ENCODE data around the gene RTL3. TPM values are rescaled to one million over a fixed set of nuclear protein-coding genes. Genes with fewer than 3 reads are reported as not detected.
"Not testable (repeated sequence)": the region's sequence is repeated elsewhere in the genome, so short reads cannot be mapped to it uniquely, and the experiment has no call there.

RTL3 gene
- 0.33 TPM for polyA plus RNA-seq (2012; ENCODE audit: insufficient read depth, insufficient read length)

- DNase-seq (ENCODE audit: low read depth, low spot score): no peak
- H3K4me3 ChIP-seq (ENCODE audit: low read length): no peak within 1 kb of the TSS
These were observed at the start of gene RTL3 for GRCh38 chrX:78658845-78659744. Gene RTL3, minus strand, starts transcription at chrX:78659328. Its CDS starts 908 bp downstream, at chrX:78658420.

- no peak for DNase-seq (ENCODE audit: low read depth, low spot score)
- H3K4me3 ChIP-seq (ENCODE audit: low read length): no peak overlapping the region
These were observed 49.7 kb upstream of the RTL3 start for GRCh38 chrX:78708816-78709215.

GRCh38 chrX:78708262-78708661, 49.1 kb upstream of the RTL3 start:
- no peak overlapping the region for H3K4me3 ChIP-seq (ENCODE audit: low read length)
- DNase-seq (ENCODE audit: low read depth, low spot score): peak; percentile 14

- DNase-seq (ENCODE audit: low read depth, low spot score): no peak
These were observed 46.9 kb upstream of the RTL3 start for GRCh38 chrX:78706071-78706470.

GRCh38 chrX:78693536-78693935, 34.4 kb upstream of the RTL3 start:
- no peak for DNase-seq (ENCODE audit: low read depth, low spot score)
- H3K4me3 ChIP-seq (ENCODE audit: low read length): no peak overlapping the region

More at GRCh38 chrX:78706071-78706470, 46.9 kb upstream of the RTL3 start:
- no peak overlapping the region for H3K4me3 ChIP-seq (ENCODE audit: low read length)

GRCh38 chrX:78693012-78693411, 33.9 kb upstream of the RTL3 start:
- H3K4me3 ChIP-seq (ENCODE audit: low read length): no peak overlapping the region
- DNase-seq (ENCODE audit: low read depth, low spot score): no peak

GRCh38 chrX:78687586-78687985, 28.5 kb upstream of the RTL3 start:
- no peak overlapping the region for H3K4me3 ChIP-seq (ENCODE audit: low read length)
- DNase-seq (ENCODE audit: low read depth, low spot score): no peak

- no peak for DNase-seq (ENCODE audit: low read depth, low spot score)
- no peak overlapping the region for H3K4me3 ChIP-seq (ENCODE audit: low read length)
These were observed 14.1 kb upstream of the RTL3 start for GRCh38 chrX:78673246-78673645.

GRCh38 chrX:78665342-78665741, 6.2 kb upstream of the RTL3 start:
- no peak for DNase-seq (ENCODE audit: low read depth, low spot score)
- no peak overlapping the region for H3K4me3 ChIP-seq (ENCODE audit: low read length)

GRCh38 chrX:78661836-78662235, 2.7 kb upstream of the RTL3 start:
- no peak for DNase-seq (ENCODE audit: low read depth, low spot score)
- H3K4me3 ChIP-seq (ENCODE audit: low read length): no peak overlapping the region

- H3K4me3 ChIP-seq (ENCODE audit: low read length): no peak overlapping the region
- DNase-seq (ENCODE audit: low read depth, low spot score): no peak
These were observed 827 bp upstream of the RTL3 start for GRCh38 chrX:78659955-78660354.

- no peak overlapping the region for H3K4me3 ChIP-seq (ENCODE audit: low read length)
- no peak for DNase-seq (ENCODE audit: low read depth, low spot score)
These were observed 714 bp downstream of the RTL3 start for GRCh38 chrX:78658414-78658813.

GRCh38 chrX:78655642-78656041, 3.5 kb downstream of the RTL3 start:
- no peak for DNase-seq (ENCODE audit: low read depth, low spot score)
- H3K4me3 ChIP-seq (ENCODE audit: low read length): no peak overlapping the region

GRCh38 chrX:78653118-78653822, 5.9 kb downstream of the RTL3 start:
- peak overlapping the region; percentile 7 for H3K4me3 ChIP-seq (ENCODE audit: low read length)

GRCh38 chrX:78650906-78651437, 8.2 kb downstream of the RTL3 start:
- H3K4me3 ChIP-seq (ENCODE audit: low read length): peak overlapping the region; percentile 2; the same call in 1 of the 2 replicates
- peak; percentile 97 for DNase-seq (ENCODE audit: low read depth, low spot score)

More at GRCh38 chrX:78653118-78653822, 5.9 kb downstream of the RTL3 start:
- peak; percentile 77 for DNase-seq (ENCODE audit: low read depth, low spot score)

GRCh38 chrX:78643874-78644273, 15.3 kb downstream of the RTL3 start:
- no peak overlapping the region for H3K4me3 ChIP-seq (ENCODE audit: low read length)
- DNase-seq (ENCODE audit: low read depth, low spot score): peak; percentile 91

- DNase-seq (ENCODE audit: low read depth, low spot score): no peak
- H3K4me3 ChIP-seq (ENCODE audit: low read length): no peak overlapping the region
These were observed 16.0 kb downstream of the RTL3 start for GRCh38 chrX:78643096-78643495.

- H3K4me3 ChIP-seq (ENCODE audit: low read length); DNase-seq (ENCODE audit: low read depth, low spot score): not testable (repeated sequence)
These were observed 23.0 kb downstream of the RTL3 start for GRCh38 chrX:78636096-78636495.

- peak; percentile 22 for DNase-seq (ENCODE audit: low read depth, low spot score)
- no peak overlapping the region for H3K4me3 ChIP-seq (ENCODE audit: low read length)
These were observed 33.9 kb downstream of the RTL3 start for GRCh38 chrX:78624962-78625909.

Measured in Jurkat, Clone E6-1 (cell line).